Renal cortical epithelial cell (primary cell): ENCODE results near the gene PCYT1B. TPM values are rescaled to one million over a fixed set of nuclear protein-coding genes. Genes with fewer than 3 reads are reported as not detected.

Experiments
- DNase-seq: peaks from one replicate; pipeline ENCODE4 v3.0.0-alpha.2; 2011; ENCODE audit warnings: low read depth
- total RNA-seq: library from RNA; depleted of rRNA; stranded (reverse); fragments of >200 nt; gene quantifications from 2 replicates; pipeline ENCODE4 v1.2.3, GENCODE V29; 2014

PCYT1B gene
- total RNA-seq, 1 donor from 2014 or later = 0.05 TPM

- DNase-seq = no peak
Measured at GRCh38 chrX:24525455-24525854, 121.7 kb downstream of the PCYT1B start.

GRCh38 chrX:24520472-24520871 is 126.7 kb downstream of the PCYT1B start:
- no peak for DNase-seq

GRCh38 chrX:24515447-24515846 is 131.7 kb downstream of the PCYT1B start:
- DNase-seq = peak; percentile 2

GRCh38 chrX:24513416-24513815 is 133.7 kb downstream of the PCYT1B start:
- DNase-seq = no peak

- DNase-seq = no peak
Measured at GRCh38 chrX:24508375-24508774, 138.8 kb downstream of the PCYT1B start.

Other genes starting within 250 kb of the PCYT1B start
- gene PDK3, start 182.1 kb downstream of the PCYT1B start, total RNA-seq = 11.6 and 20.4 TPM in 2 replicates
- 9.8 and 11.3 TPM in 2 replicates for gene POLA1, start 46.6 kb upstream of the PCYT1B start, total RNA-seq